H54 (cell line): Measurements from ENCODE around the gene MAB21L4.

Experiments
- DNase-seq: peaks from one replicate; pipeline ENCODE4 v3.0.0; 2011; ENCODE audit warnings: low spot score, mixed read lengths; ENCODE audit not compliant: insufficient read length
- FAIRE-seq: peaks from 3 replicates; lab custom pipeline; 2011; peaks lifted over from hg19 to GRCh38; lab: Jason Lieb, UNC
- POLR2A ChIP-seq: IDR thresholded peaks from 2 replicates; pipeline ENCODE4 v1.6.1; 2011; ENCODE audit warnings: low read depth, mild to moderate bottlenecking, low read length

Gene MAB21L4

DNA sequence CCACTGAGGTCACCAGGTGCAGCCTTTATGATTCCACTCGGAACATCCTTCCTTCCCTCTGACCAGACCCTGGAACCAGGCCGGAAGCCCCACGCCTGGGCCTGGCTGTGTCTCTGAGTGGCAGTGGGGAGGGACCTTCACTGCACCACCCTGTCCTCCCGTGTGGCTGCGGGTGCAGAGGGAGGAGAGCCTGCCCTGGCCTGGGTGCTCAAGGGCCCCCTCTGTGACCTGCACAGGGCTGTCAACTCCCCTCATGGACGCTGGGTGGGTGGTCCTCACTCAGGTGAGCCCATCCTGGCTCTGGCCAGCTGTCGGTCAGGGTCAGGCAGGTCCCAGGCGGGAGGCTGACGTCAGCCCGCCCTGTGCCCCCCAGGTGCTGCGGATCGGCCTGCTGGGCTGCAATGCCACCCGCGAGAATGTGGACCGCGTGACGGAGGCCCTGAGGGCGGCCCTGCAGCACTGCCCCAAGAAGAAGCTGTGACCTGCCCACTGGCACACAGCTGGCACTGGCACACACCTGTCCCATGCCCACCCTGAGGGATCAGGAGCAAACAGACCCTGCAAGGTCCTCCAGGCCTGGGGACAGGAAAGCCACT lies 17.5 kb downstream of the MAB21L4 start:
- DNase-seq: no peak
- no peak for TF ChIP-seq POLR2A
- FAIRE-seq: no peak

GRCh38 chr2:240877460-240878340 lies 18.3 kb downstream of the MAB21L4 start:
- DNase-seq (no peak), FAIRE-seq (no peak)
- no peak for TF ChIP-seq POLR2A

GRCh38 chr2:240876475-240877251 lies 19.3 kb downstream of the MAB21L4 start:
- DNase-seq: no peak
- FAIRE-seq: no peak

DNA sequence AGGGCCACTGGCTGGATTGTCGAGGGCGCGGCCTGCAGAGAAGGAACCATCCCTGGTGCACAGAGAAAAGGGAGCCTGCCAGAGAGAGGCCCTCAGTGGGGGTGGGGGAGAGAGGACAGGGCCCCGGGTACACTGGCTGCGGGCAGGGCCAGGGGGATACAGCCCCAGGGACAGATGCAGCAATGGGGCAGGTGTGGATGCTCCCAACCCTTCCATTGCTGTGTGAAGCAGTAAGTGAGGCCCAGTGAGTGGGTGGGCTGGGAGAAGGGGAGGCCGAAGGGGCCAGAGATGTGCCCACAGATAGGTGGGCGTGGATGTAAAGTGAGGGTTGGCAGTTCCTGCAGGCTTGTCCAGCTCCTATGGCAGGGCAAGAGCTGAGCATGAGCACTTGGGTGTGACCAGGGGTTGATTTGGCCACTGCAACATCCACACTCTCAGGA lies 19.9 kb downstream of the MAB21L4 start:
- no peak for FAIRE-seq
- no peak for DNase-seq
- TF ChIP-seq POLR2A: no peak

More at GRCh38 chr2:240876475-240877251, 19.3 kb downstream of the MAB21L4 start:
- no peak for TF ChIP-seq POLR2A

DNA sequence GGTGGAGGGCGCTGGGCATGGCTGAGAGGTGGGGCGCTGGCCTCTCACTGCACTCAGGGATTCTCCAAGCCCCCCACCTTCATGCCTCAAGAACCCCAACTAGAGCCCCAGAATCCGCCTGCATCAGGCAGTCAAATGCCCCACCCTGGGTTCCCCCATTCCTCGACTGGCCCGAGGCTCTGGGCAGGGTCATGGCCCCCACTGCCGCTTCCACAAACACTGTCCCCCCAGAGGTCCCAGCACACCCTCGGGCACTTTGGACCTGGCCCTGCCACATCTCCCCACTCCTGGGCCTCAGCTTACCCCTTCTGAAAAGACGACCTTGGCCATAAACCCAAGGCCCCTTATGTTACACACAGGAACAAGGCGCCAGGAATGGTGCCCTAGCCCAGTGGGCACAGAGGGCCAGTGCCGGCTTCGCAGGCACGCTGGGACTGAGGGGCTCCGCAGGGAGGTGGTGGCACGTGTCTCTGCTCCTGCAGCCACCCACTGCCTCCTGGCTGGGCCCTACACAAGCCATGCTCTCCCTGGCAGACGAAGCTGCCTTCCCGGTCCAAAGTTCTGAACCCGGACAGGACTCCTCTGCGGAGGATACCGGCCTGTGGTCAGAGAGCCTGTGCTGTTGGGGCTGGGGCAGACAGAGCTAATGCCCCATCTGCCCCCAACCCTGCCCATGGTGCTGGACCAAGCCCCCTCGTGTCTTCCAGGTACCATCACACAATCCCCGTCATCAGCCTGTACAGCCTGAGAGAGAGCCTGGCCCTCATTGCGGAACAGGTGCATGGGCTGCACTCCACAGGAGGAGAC lies 20.5 kb downstream of the MAB21L4 start:
- no peak for TF ChIP-seq POLR2A
- FAIRE-seq: no peak

GRCh38 chr2:240874715-240875227 lies 21.2 kb downstream of the MAB21L4 start:
- DNase-seq (no peak), FAIRE-seq (no peak)
- TF ChIP-seq POLR2A: no peak

More for the DNA sequence above, 20.5 kb downstream of the MAB21L4 start:
- DNase-seq: no peak

- FAIRE-seq (no peak), DNase-seq (no peak)
- TF ChIP-seq POLR2A: no peak
Observed at GRCh38 chr2:240873805-240874714, 21.9 kb downstream of the MAB21L4 start.

DNA sequence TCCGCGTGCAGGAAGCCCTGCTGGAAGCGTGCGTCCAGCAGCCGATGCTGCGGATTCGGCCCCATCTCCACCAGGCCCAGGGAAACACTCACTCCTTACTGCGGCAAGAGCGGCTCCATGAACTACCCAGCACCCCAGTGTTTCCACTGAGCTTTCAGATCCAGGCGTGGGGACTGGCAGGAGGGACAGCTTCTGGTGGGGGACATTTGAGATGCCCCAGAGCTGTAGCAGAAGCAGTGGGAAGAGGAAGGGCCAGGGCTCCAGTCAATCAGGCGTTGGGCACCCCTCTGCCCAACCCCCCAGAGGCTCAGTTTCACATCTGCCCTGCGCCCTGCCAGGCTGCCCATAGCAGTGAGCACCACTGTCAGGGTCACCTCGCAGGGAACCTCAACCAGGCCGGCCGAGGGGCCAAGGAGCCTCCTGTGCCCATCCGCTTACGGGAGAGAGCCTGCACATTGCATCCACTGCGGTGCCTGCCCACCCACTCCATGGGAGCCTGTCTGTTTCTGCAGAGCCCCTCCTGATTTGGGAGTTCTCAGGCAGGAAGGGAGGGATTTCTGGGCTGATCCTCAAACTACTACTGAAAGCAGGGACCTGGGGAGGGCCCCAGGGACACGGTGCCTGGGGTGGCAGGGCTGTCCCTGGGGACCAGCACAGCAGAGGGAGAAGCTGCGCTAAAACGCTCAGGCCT lies 22.7 kb downstream of the MAB21L4 start:
- TF ChIP-seq POLR2A: no peak
- no peak for DNase-seq
- FAIRE-seq: no peak

DNA sequence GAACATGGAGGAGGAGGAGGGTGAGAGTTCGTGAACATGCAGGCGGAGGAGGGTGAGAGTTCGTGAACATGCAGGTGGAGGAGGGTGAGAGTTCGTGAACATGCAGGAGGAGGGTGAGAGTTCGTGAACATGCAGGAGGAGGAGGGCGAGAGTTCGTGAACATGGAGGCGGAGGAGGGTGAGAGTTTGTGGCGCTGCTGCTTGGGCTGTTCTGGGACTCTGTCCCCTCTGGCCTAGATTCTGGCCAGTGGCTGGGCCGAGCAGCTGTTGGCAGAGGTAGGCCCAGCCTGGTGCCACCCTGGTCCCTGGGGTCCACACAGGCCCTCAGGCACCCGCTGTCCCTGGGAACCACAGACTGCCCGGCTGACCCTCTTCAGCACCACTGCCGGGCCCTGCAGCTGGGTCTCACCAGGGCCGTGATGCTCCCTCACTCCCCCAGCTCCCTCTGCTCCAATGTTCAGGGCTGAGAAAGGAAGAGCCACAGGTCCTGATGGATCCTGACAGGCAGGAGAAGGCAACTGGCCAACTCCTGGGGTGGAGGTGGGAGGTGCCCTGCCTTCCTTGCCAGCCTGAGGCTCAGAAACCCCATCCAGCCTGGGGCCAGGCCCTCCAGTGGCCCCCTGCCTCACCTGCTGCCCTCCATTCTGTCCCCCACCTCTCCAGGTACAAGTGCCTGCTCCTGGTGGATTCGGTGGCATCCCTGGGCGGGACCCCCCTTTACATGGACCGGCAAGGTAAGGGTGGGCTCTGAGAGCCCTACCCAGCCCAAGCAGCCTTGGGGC lies 23.4 kb downstream of the MAB21L4 start:
- DNase-seq: no peak
- no peak for FAIRE-seq
- TF ChIP-seq POLR2A: no peak

GRCh38 chr2:240871071-240871958 lies 24.6 kb downstream of the MAB21L4 start:
- DNase-seq: no peak
- FAIRE-seq: no peak
- TF ChIP-seq POLR2A: no peak
